Measurements from ENCODE around the gene RPL22L1.
"Not testable (repeated sequence)": the region's sequence is repeated elsewhere in the genome, so short reads cannot be mapped to it uniquely, and the experiment has no call there.

RPL22L1 gene

DNA sequence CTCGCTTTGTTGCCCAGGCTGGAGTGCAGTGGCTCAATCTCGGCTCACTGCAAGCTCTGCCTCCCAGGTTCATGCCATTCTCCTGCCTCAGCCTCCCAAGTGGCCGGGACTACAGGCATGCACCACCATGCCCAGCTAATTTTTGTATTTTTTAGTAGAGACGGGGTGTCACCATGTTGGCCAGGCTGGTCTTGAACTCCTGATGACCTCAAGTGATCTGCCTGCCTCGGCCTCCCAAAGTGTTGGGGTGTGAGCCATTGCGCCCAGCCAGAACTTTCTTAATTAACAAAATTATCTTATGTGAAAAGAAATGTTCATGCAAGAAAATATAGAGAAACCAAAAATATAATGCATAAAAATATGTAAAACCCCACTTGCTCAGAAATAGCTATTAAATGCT lies 7.3 kb upstream of the RPL22L1 start:
- not testable (repeated sequence) for FAIRE-seq

GRCh38 chr3:170876537-170876936 lies 6.5 kb upstream of the RPL22L1 start:
- no peak for FAIRE-seq

DNA sequence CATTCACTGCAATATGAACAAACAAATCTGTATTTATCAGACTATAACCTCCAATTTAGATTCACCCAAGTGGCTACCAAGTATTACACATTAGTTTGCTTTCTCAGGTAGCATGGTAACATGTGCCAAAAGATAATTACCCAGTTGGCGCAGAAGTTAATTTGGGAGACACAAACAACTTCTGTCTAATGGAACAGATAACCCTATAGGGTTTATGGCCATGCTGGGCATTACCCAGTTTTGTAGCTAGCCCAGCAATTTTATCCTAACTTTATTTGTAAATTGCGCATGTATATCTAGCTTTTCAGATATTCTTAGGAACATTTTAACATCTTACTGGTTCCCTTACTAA lies 780 bp downstream of the RPL22L1 start:
- no peak for FAIRE-seq

- FAIRE-seq = no peak
These were observed 1.3 kb downstream of the RPL22L1 start for GRCh38 chr3:170868577-170869238.

DNA sequence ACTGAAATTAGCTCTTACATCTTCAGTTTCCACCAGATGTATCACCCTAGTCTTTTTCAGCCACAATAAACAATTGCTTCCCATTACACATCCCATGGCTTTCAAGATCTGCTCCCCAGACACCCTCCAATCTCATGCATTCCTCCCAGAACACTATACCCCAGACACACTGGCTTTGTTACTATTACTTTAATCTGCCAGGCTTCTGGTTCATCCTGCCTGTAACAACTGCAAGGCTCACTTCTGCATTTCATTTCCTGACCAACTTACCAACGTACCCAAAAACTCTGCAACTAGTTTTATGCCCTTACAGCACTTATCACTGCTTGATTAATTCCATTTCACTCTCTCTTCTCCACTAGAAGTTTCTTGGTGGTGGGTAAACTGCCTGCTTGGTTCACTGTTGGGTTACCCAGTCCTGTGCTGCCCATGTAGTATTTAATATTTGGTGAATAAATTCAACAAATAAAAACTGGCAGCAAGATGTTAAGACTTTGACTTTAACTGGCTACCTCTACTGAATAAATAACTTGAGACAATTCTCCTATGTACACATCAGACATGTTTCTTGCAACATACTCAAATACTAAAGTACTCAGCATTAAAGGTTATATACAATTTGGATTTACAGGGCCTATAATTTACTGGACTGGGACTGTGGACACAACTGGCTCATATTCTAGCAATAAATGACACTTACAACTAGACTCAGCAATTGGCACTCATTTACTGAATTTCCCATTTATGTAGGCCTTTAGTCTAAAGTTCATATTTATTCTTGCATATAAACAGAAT lies 2.7 kb downstream of the RPL22L1 start:
- FAIRE-seq = no peak

GRCh38 chr3:170866499-170866898 lies 3.5 kb downstream of the RPL22L1 start:
- FAIRE-seq = no peak

DNA sequence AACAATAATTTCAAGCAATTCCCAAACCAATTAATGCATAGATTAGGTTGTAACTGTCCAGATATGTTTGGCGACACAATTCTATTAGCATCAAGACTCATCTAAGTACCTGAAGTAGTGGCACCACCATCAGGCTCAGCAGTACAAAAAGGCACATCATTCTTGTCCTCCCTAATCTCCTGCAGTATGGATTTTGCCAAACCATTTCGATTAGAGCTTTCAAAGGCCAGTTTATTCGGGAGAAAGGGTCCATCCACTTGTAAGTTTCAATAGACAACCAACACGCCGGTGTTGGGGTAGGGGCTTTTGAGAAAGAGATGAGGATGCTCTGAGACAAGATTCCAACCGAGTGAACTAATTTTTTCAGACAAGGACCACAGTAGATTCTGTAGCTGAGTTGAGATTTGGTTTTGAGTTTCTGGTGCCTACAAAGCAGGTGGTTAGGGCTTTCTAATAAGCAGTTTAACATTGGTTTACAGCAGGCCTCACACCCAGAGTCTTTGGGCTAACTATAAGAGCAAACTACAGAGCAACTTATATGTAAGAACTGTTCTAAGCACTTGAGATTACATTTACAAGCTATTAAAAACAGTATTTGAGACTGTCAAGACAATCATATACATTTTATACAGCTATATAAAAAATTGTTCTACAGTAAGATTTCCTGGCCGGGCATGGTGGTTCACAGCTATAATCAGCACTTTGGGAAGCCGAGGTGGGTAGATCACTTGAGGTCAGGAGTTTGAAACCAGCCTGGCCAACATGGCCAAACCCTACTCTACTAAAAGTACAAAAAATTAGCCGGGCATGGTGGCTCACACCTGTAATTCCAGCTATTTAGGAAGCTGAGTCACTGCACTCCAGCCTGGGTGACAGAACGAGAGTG lies 4.5 kb downstream of the RPL22L1 start:
- no peak for FAIRE-seq

DNA sequence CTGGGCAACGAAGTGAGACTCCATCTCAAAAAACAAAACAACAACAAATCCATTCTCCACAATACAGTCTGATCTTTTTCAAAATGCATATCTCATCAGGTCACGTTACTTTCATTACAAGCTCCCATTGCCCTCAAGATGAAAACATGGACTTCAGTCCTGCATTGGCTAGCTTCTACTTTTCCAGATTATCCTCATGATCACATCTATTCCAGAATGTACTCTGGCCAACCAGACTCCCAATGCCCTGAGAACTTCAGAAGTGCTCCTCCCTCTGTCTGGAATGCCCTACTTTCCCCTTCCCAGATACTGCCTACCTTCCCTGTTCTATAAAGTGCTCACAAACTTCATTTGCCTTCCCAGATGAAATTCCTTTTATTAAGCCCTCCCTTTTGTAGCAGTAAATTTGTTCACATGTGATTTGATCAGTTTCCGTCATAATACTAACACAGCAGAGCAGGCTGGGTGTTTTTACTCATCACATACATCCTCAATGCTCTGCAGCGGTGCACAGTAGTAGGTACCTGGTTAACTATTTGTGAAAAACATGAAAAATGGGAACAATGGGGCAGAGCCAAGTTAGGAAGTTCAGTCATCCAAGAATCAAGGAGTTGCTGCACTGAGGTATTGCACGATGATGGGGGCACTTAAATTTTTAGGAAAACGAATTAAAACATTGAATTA lies 5.3 kb downstream of the RPL22L1 start:
- FAIRE-seq = no peak

GRCh38 chr3:170863816-170864215 lies 6.2 kb downstream of the RPL22L1 start:
- FAIRE-seq = no peak

DNA sequence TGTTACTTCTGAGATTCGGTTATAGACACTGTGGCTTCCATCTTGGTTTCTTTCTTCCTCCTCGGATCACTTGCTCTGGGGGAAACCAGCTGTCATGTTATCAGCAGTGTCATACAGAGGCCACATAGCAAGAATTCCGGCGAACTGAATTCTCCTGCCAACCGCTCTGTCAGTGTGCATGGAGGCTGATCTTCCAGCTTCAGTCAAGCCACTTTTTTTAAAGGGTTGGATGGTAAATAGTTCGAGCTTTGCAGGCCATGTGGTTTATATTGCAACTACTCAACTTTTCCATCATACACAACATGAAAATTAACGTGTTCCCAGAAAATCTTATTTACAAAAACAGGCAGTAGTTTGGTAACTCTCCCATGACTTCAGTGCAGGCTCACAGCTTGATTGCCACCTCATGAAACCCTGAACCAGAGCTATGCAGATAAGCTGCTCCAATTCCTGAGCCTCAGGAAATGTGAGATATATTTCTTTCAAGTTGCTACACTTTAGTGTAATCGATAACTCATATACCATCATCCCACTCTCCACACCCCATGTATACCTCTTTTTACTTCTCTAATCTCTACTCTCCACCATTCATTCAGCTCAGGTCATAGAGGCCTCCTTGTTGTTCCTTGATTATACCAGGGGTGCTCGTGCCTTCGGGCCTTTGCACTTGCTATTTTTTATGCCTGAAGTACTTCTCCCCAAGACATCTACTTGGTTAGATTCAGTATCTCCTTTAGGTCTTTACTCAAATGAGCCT lies 7.2 kb downstream of the RPL22L1 start:
- FAIRE-seq = no peak

DNA sequence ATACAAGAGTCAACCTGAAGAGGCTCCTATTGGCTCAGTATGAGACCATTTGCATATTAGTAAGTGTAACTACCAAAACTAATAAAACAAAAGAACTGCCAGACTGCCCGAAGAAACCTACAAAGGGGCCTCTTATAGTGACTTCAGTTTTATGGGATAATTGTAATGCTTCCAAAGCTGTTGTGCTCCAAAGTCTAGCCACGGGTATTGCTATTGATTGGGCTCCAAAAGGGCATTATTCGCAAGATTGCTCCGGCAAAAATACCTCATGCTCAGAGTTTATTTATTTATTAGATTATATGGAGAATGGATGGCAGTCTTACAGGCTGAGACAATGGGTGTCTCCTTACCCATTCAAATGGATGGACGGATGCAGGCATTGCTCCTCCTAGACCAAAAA lies 11.4 kb downstream of the RPL22L1 start:
- FAIRE-seq = no peak

DNA sequence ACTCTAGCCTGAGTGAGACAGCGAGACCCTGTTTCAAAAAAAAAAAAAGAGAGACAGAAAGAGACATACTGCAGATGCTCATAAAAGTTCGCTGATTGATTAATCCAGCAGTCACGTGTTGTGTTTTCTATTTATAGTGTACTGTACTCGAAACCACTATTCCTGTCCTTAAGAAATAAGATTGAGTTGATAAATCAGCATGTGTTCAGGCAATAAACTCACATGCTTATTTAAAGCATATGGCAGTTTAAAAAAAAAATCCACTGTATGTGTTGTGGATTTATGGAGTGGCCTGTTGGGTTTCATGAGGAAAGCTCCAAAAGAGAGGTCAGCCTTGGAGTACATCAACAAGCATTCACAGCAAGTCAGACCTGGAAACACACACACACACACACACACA lies 17.7 kb downstream of the RPL22L1 start:
- no peak for FAIRE-seq

DNA sequence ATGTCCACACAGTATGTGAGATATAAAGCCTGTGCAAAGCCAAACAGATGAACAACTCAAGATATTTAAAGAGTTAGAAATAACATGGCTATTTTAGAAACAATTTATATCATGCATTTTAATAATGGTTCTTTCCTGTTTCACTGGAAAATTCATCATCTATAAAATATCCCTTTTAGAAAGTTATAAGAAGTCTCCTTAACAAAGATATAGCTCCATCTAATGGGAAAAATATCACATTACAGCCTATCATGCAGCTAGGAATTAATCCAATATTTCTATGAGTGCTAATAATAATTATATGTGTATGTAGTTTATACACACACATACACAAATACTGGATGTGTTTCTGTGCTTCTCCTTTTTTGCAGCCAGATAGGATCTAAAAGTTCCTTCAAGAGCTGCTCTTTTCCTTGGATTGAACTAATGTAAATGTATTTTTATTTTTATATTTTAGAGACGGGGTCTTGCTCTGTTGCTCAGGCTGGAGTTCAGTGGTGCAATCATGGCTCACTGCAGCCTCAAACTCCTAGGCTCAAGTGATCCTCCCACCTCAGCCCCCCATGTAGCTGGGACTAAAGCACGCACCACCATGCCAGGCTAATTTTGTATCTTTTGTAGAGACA lies 21.6 kb downstream of the RPL22L1 start:
- FAIRE-seq = no peak

GRCh38 chr3:170844377-170844776 lies 25.6 kb downstream of the RPL22L1 start:
- no peak for FAIRE-seq

GRCh38 chr3:170840291-170840859 lies 29.6 kb downstream of the RPL22L1 start:
- no peak for FAIRE-seq

- FAIRE-seq = no peak
These were observed 30.4 kb downstream of the RPL22L1 start for GRCh38 chr3:170839518-170840100.

DNA sequence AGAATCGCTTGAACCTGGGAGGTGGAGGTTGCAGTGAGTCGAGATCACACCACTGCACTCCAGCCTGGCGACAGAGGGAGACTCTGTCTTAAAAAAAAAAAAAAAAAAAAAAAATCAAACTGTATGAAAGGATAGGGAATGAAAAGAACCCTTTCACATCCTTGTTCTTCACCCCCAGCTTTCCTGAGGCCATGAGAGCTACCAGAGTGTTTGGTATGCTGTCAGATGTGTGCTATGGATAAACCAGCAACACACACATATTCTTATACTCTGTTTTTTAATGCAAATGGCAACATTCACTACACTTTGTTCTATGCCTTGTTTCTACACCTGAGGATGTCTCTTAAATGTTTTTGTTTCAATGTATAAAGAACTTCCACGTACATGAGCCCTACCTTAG lies 33.5 kb downstream of the RPL22L1 start:
- no peak for FAIRE-seq

DNA sequence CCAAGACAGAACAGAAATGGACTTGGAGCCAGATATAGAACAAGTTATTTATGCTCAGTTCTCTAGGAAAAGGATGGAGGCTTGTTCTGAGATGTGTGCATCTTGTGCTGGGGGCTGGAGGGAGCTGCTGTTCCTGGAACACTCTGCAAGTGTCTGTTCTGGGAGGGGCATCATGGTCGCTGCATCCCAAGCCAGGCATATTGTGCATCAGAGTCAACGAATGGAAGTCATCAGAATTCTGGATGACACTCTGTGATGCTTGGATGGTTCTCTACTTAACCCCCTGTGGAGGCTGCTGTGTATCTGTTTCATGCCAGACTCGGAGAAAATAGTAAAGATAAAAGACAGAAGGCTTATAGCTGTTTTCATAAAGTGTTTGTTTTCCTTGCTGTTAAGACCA lies 34.7 kb downstream of the RPL22L1 start:
- FAIRE-seq = no peak

DNA sequence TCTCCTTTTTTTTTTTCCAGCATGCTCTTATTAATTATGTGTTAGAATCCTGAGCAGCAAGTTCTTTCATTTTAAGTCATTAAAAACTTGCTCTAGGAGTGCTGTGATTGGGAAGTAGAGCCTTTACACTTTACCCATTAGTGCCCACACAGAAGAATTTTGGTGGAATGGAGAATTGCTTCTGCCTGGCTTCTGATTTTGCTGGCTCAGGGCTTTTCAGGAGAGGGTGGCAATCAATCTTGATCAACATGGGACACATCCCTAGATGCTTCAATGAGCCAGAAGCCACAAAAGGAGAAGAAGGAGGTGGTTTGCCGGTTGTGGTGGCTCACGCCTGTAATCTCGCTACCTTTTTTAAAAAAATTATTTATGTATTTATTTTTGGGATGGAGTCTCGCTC lies 39.4 kb downstream of the RPL22L1 start:
- FAIRE-seq = no peak

DNA sequence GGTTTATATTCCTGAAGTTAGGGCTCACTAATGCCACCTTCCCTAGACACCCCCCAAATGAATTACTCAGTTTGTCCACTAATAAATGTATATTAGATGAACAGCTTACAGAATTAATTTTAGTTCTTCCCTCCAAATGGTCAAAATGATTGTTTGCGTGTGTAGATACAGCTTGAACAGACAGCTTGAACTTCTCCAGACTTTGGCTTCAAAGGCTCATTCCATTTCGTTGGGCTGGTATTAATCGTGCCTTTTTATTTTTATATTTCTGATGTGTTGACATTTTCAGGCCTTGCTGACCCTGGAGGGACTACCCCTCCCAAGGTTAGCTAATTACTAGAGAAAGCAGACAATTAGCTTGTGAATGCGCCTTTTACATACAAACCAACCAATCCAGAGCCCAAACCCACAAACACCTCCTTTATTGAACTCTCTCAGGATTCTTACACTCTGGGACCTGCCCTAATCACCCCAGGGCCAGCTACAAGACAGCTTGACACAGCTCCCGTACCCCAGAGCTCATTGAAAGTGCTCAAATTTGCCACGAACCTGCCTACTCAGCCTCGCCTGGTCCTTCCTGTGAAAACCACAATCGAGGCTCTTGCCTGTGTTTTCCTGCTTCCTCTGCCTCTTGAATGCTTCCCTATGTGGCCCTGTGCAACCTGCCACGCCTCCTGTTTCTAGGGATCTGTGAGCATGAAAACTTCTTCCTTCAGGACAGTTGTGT lies 40.3 kb downstream of the RPL22L1 start:
- FAIRE-seq = no peak

Data from colon (tissue), 2 donors.